AG04450 (cell line): Measurements from ENCODE around the gene PKN1. TPM values are rescaled to one million over a fixed set of nuclear protein-coding genes. Genes with fewer than 3 reads are reported as not detected.
A peak's percentile ranks its signal among the peaks of the same experiment; 100 is the strongest.

Experiments used
- CTCF ChIA-PET: fragments of 300-600, 350-600 bp; formaldehyde crosslinking; extraction: SDS; loops from one replicate; lab custom pipeline; 2022; ENCODE audit warnings: antibody characterized with exemption, inconsistent platforms; lab: Charles Lee
- POLR2A ChIA-PET: fragments of 350-600 bp; formaldehyde crosslinking; extraction: SDS; loops from one replicate; lab custom pipeline; 2021; ENCODE audit warnings: antibody characterized with exemption, inconsistent platforms; lab: Yijun Ruan, JAX
- DNase-seq: peaks from one replicate; pipeline ENCODE4 v3.0.0-alpha.2; 2011; ENCODE audit warnings: low read depth, low spot score
- H3K27ac ChIP-seq: one replicate; pipeline ENCODE4 v1.5.1; 2012; ENCODE audit warnings: low read depth, low read length, control low read depth
- H3K27me3 ChIP-seq: one replicate; pipeline ENCODE4 v1.6.0; 2012; ENCODE audit warnings: low read length; ENCODE audit not compliant: control insufficient read depth, insufficient read depth
- H3K4me3 ChIP-seq: 2 replicates; pipeline ENCODE4 v1.5.1; 2011; ENCODE audit warnings: mild to moderate bottlenecking, low read depth, low read length, control low read depth
- H3K9me3 ChIP-seq: 2 replicates; pipeline ENCODE4 v1.5.1; 2012; ENCODE audit warnings: low read length; ENCODE audit not compliant: control insufficient read depth, insufficient read depth
- polyA plus RNA-seq: library from polyadenylated mRNA; depleted of rRNA; stranded (reverse); fragments of >200 nt; gene quantifications from 2 replicates; pipeline ENCODE4 v1.2.3, GENCODE V29; 2011
- TF ChIP-seq, protein P1 (sequence below): IDR thresholded peaks from 2 replicates; pipeline ENCODE4 v1.5.1; 2011; ENCODE audit warnings: low read depth, low read length, control low read depth, inconsistent platforms

The PKN1 gene
- polyA plus RNA-seq, 1 experiment, result 37.5 TPM

DNA sequence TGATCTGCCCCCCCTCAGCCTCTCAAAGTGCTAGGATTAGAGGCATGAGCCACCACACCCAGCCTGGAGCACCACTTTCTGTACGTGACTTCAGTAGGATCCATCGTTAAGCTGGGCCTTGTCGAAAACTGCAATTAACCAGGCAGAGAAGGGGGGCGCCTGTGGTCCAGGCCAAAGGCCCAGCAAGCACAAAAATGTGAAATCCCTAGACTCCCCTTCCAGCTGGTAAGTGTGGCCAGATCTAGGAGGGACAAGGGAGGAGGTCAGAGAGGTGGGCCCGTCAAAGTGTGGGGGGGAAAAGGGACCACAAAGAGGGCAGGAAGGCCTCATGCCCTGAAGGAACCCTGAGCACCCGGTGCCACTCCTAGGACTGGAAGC lies 27.7 kb upstream of the PKN1 start:
- TF ChIP-seq, protein P1, sequence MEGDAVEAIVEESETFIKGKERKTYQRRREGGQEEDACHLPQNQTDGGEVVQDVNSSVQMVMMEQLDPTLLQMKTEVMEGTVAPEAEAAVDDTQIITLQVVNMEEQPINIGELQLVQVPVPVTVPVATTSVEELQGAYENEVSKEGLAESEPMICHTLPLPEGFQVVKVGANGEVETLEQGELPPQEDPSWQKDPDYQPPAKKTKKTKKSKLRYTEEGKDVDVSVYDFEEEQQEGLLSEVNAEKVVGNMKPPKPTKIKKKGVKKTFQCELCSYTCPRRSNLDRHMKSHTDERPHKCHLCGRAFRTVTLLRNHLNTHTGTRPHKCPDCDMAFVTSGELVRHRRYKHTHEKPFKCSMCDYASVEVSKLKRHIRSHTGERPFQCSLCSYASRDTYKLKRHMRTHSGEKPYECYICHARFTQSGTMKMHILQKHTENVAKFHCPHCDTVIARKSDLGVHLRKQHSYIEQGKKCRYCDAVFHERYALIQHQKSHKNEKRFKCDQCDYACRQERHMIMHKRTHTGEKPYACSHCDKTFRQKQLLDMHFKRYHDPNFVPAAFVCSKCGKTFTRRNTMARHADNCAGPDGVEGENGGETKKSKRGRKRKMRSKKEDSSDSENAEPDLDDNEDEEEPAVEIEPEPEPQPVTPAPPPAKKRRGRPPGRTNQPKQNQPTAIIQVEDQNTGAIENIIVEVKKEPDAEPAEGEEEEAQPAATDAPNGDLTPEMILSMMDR, result no peak
- H3K4me3 ChIP-seq, result no peak overlapping the region

DNA sequence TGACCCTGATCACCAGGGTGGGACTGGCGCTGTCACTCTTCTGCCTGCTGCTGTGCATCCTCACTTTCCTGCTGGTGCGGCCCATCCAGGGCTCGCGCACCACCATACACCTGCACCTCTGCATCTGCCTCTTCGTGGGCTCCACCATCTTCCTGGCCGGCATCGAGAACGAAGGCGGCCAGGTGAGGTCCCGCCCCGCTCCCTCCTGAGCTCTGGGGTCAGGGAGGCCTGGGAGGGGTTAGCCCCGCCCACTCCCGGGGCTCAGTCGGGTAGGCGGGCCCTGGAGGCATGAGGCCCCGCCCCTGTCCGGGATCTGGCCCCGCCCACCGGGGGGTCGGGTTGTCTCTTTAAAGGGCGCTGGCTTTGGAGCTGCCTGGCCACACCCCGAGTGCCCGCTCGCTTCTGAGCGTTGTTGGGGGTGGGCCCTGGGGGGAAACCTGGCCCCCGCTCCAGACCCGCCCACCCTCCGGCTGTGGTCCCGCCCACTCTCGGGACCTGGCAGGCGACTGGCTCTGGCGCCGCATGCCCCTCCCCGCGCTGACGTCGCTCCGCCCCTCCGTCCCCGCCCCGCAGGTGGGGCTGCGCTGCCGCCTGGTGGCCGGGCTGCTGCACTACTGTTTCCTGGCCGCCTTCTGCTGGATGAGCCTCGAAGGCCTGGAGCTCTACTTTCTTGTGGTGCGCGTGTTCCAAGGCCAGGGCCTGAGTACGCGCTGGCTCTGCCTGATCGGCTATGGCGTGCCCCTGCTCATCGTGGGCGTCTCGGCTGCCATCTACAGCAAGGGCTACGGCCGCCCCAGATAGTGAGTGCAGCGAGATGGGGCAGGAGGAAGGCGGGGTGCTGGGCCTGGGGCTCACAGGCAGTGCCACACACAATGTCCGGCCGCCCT lies 27.1 kb upstream of the PKN1 start:
- ChIA-PET CTCF (interaction anchor here (0.6 to 2.6 kb wide), 12 partner anchors 9 to 269 kb away, joined by 3 to 12 read pairs (median 5); partner anchors contain the start of genes ADGRE5 and ASF1B), POLR2A (no interaction called here)
- no peak overlapping the region for H3K27ac ChIP-seq
- H3K4me3 ChIP-seq, result no peak overlapping the region
- peaks cover 14% of the 10 kb centered on the region; the same call in 1 of the 2 replicates for H3K9me3 ChIP-seq
- H3K27me3 ChIP-seq, result no peaks in the 10 kb centered on the region
- TF ChIP-seq, protein P1, result peak; percentile 61
- DNase-seq, result no peak

More for the DNA sequence above, 27.7 kb upstream of the PKN1 start:
- Histone ChIP-seq H3K9me3 (peaks cover 14% of the 10 kb centered on the region; the same call in 1 of the 2 replicates), H3K27ac (no peak overlapping the region), H3K27me3 (no peaks in the 10 kb centered on the region)
- no peak for DNase-seq
- ChIA-PET POLR2A (no interaction called here), CTCF (interaction anchor here (1.4 to 2.6 kb wide), 5 partner anchors 10 to 269 kb away, joined by 3 to 12 read pairs (median 9); partner anchors contain the start of genes ADGRE5 and ASF1B)

DNA sequence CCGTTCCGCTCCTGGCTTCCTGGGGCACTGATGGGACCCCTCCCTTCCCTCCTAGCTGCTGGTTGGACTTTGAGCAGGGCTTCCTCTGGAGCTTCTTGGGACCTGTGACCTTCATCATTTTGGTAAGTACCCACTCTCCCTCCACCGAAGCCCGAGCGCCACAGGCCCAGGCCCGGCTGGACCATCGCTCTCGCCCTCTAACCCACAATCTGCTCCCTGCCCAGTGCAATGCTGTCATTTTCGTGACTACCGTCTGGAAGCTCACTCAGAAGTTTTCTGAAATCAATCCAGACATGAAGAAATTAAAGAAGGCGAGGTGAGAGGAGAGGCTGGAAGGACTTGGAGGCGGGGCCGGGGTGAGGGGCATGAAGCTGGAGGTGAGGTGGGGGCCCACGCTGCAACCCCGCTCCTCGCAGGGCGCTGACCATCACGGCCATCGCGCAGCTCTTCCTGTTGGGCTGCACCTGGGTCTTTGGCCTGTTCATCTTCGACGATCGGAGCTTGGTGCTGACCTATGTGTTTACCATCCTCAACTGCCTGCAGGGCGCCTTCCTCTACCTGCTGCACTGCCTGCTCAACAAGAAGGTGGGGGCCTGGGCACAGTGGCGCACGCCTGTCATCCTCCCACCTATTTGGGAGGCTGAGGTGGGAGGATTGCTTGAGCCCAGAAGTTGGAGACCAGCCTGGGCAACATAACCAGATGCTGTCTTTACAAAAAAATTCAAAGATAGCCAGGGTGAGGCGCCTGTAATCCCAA lies 26.3 kb upstream of the PKN1 start:
- ChIA-PET CTCF (interaction anchor here (0.6 to 2.6 kb wide), 12 partner anchors 8 to 270 kb away, joined by 3 to 12 read pairs (median 5); partner anchors contain the start of genes ADGRE5 and ASF1B), POLR2A (interaction anchor here (0.6 kb wide), 1 partner anchor 103 kb away, joined by 3 read pairs; no protein-coding TSS in a partner anchor)
- H3K27ac ChIP-seq, result no peak overlapping the region
- TF ChIP-seq, protein P1, result no peak
- no peak overlapping the region for H3K4me3 ChIP-seq
- no peaks in the 10 kb centered on the region for H3K27me3 ChIP-seq
- H3K9me3 ChIP-seq, result peaks cover 8% of the 10 kb centered on the region; the same call in 1 of the 2 replicates
- no peak for DNase-seq

DNA sequence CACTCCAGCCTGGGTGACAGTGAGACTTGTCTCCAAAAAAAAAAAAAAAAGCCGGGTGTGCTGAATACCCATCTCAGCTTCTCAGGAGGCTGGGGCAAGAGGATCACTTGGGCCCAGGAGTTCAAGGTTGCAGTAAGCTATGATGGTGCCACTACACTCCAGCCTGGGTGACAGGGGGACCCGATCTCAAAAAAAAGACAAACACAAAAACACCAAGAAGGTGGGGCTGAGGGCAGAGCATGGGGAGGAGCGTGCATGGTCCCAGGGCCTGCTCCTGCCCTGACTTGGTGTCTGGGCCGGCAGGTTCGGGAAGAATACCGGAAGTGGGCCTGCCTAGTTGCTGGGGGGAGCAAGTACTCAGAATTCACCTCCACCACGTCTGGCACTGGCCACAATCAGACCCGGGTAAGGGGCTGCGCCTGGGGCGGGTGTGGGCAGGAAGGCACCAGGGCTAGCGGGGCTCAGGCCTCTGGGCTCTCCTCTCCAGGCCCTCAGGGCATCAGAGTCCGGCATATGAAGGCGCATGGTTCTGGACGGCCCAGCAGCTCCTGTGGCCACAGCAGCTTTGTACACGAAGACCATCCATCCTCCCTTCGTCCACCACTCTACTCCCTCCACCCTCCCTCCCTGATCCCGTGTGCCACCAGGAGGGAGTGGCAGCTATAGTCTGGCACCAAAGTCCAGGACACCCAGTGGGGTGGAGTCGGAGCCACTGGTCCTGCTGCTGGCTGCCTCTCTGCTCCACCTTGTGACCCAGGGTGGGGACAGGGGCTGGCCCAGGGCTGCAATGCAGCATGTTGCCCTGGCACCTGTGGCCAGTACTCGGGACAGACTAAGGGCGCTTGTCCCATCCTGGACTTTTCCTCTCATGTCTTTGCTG lies 25.3 kb upstream of the PKN1 start:
- H3K9me3 ChIP-seq, result peaks cover 8% of the 10 kb centered on the region; the same call in 1 of the 2 replicates
- TF ChIP-seq, protein P1, result no peak
- ChIA-PET CTCF (interaction anchor here (0.6 to 2.6 kb wide), 4 partner anchors 16 to 271 kb away, joined by 4 to 12 read pairs (median 6); partner anchors contain the start of gene ASF1B), POLR2A (interaction anchor here (0.6 kb wide), 2 partner anchors 17 to 102 kb away, joined by 3 to 4 read pairs; no protein-coding TSS in a partner anchor)
- no peak for DNase-seq
- H3K4me3 ChIP-seq, result no peak overlapping the region
- H3K27ac ChIP-seq, result no peak overlapping the region
- H3K27me3 ChIP-seq, result no peaks in the 10 kb centered on the region
